GM19035 (cell line): ENCODE data around the gene TAS1R3.

Source experiments
- ATAC-seq: cut with Tn5 transposase; IDR thresholded peaks from one replicate; pipeline ENCODE4 v1.9.1; 2021; ENCODE audit not compliant: unreplicated experiment

TAS1R3 gene

DNA sequence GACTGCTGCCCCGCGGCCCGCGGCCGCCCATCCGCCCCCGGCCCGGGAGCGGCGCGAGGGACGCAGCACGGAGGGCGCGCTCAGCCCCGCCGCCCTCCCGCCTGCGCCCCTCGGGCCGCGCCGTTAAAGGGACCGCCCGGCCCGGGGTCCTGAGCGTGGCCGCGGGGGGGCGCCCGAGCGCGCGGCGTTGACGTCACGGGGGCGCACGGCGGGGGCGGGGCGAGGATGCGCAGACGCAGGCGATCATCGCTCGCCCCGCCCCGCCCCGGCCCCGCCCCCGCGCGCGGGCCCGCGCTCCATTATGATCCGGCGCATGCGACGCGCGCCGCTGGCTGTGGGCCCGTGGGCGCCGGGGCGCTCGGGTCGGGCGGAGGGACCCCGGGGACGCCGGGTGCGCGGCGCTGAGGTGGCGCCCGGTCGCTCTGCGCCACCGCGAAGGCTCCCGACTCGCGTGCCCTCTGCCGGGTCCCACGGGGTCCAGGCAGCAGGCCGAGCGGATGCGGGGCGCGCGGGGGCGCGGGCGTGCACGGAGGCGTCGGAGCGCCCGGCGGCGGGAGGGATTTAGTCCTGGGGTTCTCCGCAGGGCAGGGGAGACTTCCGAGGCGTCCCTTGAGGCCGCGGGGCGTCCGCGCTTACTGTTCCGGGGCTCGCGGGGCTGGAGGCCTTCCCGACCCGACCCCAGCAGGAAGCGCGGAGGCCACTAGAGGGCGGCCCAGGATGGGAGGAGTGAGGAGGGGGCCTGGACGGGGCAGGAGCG is 18.4 kb downstream of the TAS1R3 start, which contains the start of gene DVL1:
Gene DVL1, minus strand, starts transcription at position 163 of the 757 bp plus-strand sequence. CDS start 353 bp downstream, outside the sequence.
- peak; percentile 66 for ATAC-seq

DNA sequence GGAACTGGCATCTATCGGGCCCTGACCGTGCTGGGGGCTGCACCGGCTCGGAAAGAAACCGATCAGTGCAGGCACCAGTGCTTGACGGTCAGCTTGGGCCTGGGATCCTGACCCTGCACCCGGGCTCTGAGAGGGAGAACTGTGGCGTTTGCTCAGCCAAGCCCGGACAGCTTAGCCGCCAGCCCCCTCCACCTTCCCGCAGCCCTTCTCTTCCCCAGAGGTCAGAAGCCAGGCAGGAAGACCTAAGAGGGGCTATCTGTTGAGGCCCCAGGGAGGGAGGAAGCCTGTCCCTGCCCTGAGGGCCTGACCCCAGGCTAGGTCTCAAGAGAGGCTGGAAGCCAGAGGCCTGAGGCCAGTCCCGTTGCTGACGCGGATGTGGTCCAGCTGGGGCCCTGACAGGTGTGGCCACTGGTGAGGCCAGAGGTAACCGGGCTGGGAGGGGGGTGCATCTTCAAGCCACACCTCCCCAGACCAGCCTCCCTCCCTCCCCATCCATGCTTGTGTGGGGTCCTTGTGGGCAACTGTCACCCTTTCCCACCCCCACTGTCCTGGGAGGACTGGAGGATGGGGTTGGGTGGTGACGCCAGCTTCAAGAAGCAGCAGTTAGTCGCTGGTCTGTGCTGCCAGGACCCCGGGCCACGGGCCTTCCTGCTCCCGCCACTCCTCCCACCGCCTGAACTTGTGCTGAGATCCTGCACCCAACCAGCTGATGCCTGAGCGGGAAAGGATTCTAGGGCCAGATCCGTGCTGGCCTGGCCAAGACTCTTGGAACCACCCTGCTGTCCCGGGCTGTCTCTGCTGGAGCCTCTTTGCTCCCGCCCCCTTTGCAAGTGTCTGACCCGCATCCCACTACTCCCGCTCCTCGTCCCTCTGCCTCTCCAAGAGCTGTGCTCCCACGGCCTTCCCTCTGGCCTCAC is 20.7 kb downstream of the TAS1R3 start:
- no peak for ATAC-seq

DNA sequence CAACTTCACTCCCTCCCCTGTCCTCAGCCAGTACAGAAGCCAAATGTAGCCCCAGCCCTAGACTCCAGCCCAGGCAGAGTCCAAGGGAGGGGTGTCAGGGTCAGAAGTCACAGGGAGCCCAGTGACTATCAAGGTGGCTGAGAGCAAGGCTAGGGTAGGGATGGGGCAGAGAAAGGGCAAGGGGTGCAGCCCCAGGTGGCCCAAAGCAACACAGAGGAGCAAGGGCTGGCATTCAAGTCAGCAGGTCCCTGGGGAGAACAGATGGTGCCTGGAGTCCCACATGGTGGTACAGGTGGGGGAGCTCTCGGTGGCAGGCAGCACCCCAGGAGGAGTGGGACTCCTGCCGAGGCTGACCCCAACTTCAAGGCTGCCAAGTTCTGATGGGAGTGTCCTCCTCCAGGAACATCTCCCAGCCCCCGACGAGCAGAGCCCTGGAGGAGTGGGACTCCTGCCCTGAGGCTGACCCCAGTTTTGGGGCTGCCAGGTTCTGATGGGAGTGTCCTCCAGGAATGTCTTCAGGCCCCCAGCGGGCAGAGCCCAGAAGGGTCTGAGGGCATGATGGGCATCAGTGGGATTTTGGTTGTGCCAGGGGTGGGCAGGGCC is 21.8 kb downstream of the TAS1R3 start:
- no peak for ATAC-seq

DNA sequence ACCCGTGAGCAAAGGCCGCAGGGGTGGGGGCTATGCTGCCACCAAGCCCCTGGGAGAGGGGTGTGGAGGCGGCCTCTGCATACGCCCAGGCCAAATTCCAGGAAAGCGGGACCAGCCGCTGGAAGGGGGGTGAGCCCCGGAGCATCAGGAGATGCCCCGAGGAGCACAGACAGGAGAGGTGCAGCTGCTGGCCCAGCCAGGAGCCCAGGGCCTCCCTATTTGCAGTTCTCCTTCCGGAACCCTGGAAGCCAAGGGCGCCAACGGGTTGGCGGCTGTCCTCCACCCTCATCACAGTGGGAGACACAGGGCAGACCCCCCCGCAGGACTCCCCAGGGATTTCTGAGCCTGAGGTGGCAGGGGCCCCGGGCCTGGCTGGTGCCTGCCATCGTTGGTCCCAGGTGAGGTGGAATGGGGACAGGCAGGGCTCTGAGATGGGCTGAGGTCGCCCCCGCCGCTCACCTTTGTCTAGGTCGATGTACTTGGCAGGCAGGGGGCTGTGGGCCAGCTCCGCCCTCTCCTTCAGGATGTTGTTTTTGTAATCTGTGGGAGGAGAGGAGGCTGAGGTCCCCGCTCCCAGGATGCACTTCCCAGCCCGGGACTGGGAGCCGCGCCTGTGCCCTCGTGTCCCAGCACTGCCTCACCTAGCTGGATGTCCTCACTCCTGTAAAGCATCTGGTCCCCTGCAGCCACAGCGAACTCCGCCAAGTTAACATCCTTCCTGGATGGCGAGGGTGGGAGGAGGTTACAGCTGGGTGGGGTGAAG is 22.5 kb downstream of the TAS1R3 start:
- no peak for ATAC-seq

- ATAC-seq: no peak
These were observed 23.5 kb downstream of the TAS1R3 start for GRCh38 chr1:1354271-1355247.

GRCh38 chr1:1355416-1355815 is 24.3 kb downstream of the TAS1R3 start:
- ATAC-seq: no peak

GRCh38 chr1:1356166-1356795 is 25.2 kb downstream of the TAS1R3 start:
- ATAC-seq: no peak

GRCh38 chr1:1356796-1357401 is 25.8 kb downstream of the TAS1R3 start:
- ATAC-seq: no peak

DNA sequence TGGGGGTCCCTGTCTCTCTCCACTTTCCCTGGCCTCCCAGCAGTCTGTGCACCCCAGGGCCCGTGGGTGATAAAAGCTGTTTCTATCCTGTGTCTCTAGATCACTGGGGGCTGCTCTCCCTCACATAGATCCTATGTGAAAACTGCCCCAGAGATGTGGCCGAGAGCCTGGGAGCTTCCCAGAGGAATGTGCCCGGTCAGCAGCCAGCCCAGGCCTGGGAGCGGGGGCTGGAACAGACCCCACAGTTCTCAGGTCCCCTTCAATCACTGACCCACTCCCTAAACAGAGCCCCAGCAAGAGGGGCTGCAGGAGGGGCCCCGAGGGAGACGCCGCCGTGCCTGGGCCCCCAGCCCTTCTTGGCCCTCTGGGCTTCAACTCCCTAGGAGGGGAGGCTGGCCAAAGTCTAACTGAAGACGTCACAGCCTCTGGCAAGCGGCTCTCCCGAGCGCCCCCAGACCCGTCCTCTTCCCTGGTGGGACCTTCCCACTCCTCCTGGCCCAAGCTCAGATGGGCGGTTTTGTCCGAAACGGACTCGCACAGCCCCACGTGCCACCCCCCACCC is 26.9 kb downstream of the TAS1R3 start:
- ATAC-seq: no peak

DNA sequence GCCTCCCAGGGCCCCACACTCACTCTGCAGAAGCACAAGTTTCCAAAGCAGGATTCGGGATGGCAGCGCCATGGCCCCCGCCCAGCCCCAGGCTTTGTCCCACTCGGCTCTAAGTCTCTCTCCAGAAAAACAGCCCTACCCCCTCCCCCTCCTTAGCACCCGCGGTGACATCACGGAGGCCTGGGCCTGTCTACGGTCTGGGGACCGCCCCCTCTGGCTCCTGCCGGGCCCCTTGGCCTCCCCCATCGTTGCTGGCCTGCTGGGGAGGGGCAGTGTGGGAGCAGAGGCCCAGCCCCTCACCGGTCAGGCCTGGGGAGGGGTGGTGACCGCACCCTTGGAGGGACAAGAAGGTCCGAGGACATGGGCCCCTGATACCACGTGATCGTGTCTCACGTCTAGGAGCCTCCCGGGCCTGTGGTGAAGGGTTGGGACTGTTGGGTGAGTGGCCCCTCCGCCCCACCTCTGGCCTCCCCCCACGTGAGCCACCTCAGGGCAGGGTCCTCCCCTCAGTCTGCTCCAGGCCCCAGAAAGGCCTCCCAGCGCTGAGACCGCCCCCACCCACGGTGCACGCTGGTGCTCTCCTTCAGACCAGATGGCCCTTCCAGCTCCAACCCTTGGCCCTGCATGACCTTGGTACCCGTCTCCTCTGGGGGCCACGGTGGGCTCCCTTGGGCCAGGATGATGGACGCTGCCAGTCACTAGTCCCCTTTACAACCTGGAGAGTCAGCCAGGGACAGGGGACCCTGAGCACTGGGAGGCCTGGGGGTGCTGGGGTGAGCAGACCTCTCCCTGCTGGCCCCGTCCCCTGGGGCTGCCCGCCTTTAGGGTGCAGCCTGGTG is 27.6 kb downstream of the TAS1R3 start, which contains the start of gene MXRA8:
Gene MXRA8, minus strand, starts transcription at position 123 of the 839 bp plus-strand sequence. Its CDS starts 51 bp downstream, at position 72.
- no peak for ATAC-seq

GRCh38 chr1:1359308-1359663 is 28.2 kb downstream of the TAS1R3 start:
- no peak for ATAC-seq

DNA sequence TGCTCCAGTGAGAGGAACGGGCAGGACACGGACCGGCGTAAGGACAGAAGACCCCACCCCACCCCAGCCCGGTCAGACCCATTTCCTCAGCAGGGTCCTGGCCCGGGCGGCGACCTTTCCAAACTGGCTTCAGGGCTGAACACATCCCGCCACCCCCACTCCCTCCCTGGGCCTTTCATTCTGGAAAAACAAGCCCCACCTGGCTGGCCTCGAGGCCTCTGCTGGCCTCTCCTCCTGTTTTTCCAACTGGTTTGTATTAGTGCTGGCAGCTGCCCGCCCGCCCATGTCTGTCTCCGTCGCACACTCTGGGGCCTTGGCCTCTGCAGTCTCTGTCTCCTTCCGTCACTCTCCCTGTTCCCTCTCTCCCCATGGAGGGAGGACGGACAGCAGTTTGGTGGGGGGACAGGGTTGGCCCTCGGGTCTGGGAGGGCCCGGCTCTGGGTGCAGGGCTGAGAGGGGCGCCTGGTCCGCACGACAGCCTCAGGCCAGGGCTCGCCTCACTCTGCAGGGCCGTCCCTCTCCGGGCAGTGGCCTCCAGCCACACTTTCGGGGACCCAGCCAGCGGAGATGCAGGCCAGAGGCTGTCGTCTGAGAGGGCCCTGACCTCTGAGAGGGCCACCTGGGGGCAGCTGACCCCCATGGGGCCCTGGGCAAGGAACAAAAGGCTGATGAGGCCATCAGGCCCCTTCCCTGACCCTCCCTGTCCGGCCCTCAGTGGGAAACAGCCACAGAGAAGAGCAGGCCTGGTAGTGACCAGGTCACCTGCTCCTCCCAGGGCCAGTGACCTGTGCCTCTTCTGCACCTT is 28.8 kb downstream of the TAS1R3 start:
- ATAC-seq: no peak

- no peak for ATAC-seq
These were observed 29.6 kb downstream of the TAS1R3 start for GRCh38 chr1:1360506-1361169.

DNA sequence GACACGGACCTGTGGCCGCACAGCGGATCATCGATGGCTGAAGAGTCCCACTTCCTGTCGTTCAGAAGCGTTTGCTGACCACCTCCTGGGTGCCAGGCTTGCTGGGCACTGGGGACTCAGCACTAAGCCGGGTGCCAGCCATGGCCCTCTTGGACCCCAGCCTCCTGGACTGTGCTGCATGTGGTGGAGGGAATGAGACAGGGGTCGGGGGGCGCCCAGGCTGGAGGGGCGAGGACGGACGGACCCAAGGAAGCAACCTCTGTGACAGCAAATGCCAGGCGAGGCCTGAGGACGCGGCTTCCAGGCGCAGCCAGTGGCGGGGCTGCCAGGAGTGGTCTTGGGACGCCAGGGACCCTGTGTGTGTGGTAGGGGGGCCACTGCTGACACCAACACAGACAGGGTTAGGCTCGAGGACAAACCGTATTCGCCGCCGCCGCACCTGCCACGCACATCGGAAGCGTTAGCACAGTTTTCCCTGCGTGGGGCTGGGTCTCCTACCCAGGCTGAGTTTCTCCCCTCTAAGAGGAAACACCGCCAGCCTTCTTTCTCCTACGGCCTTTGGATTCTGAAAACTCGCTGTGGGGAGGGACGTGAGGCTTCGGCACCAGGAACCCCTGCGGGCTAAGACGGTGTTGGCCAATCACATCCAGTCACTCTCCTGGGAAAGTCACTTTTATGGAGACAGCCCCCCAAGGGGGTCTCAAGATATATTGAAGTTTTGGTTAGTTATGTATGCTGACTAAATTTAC is 30.3 kb downstream of the TAS1R3 start:
- no peak for ATAC-seq

DNA sequence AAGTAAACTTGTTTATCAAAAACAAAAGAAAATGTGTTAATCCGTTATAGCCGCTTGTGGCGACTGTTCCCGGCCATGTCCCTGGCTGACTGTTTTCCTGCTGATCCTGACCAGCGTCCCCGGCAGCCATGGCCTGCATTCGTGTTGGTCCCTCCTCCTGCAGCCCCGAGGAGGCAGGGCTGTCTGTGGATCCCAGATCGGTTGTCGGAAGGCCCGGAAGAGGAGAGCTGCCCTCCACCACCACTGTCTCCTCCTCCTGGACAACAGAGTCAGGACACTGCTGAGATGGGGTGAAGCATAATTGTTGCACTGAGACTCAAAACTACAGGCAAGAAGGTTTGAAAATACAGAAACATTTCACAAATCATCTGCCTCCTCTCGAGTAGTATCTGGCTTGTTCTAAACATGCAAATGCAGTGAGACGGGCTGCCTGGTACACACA is 30.9 kb downstream of the TAS1R3 start:
- ATAC-seq: no peak
